Measurements from ENCODE around the gene SPACA9. TPM values are rescaled to one million over a fixed set of nuclear protein-coding genes. Genes with fewer than 3 reads are reported as not detected.

The SPACA9 gene
- total and polyA plus RNA-seq, 4 donors, result 10.5 to 25.1 (median 16.2) TPM

GRCh38 chr9:132834343-132834742, 44.4 kb upstream of the SPACA9 start:
- WGBS, 2 donors, result 86 to 90% methylated on average over 7 of the region's 7 CpGs
- Histone ChIP-seq H3K4me3 (no peak overlapping the region), H3K36me3 (ENCODE audit: control insufficient read depth in 4 of 4, insufficient read depth in 4 of 4, low read length in 4 of 4) (no peaks in the 10 kb centered on the region), H3K27ac (ENCODE audit: low read depth in 1 of 2, low read length in 1 of 2) (no peak overlapping the region), H3K4me1 (ENCODE audit: control insufficient read depth in 5 of 5, insufficient read depth in 5 of 5, low read length in 5 of 5) (peaks cover 0 to 13% (median 0%) of the 10 kb centered on the region in 5 donors), H3K27me3 (ENCODE audit: control insufficient read depth in 3 of 3, insufficient read depth in 3 of 3, low read length in 2 of 3) (no peaks in the 10 kb centered on the region), H3K9ac (ENCODE audit: insufficient read depth in 1 of 2, low read length in 2 of 2) (no peak overlapping the region), H3K9me3 (ENCODE audit: control insufficient read depth in 4 of 4, insufficient read depth in 3 of 4, low read length in 3 of 4) (no peaks in the 10 kb centered on the region)
- DNase-seq, result no peak
- ATAC-seq (ENCODE audit: insufficient read depth, low FRiP score), result no peak
- TF ChIP-seq CTCF (IDR thresholded peaks at IDR 0.05; ENCODE audit: control extremely low read depth, extremely low read depth), result no peak

DNA sequence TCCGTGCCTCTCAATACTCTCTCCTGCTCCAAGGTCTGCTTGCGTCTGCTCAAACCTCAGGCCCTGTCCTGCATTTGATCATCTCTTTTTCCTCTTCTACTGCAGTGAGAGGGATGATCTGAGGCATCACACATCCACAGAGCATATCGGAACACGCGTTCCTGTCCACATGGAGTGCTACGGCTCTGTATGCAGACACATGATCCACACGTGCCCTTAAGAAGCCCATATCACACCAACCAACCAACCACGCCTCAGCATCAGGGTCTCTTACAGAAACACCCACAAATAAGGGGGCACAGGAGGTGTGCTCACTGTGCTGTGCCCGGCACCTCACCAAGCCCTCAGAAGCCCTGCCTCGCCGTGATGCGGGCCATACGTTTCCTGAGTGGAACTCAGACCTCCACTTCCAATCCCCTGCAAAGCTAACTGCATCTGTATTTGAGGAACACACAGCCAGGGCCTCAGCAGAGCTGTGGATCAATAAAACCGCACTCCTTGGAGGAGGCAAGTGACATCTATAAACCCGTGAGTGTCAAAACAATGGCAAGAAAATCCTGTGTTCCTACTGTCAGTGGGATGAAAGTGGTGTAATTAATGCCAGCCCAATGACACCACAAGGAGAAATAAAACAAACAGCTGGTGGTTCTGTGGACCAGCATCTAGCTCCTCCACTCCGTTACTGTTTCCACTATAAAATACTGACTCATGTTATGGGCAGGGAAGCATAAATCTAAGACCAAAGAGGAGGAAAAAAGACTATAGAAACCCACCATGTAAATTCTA, 41.0 kb upstream of the SPACA9 start:
- H3K36me3 ChIP-seq (ENCODE audit: control insufficient read depth in 4 of 4, insufficient read depth in 4 of 4, low read length in 4 of 4), result no peaks in the 10 kb centered on the region
- ATAC-seq (ENCODE audit: insufficient read depth, low FRiP score) (no peak), DNase-seq (no peak)
- TF ChIP-seq CTCF (IDR thresholded peaks at IDR 0.05; ENCODE audit: control extremely low read depth, extremely low read depth), result no peak
- no peak overlapping the region for H3K4me3 ChIP-seq
- H3K27ac ChIP-seq (ENCODE audit: low read depth in 1 of 2, low read length in 1 of 2), result no peak overlapping the region
- peaks cover 0 to 13% (median 0%) of the 10 kb centered on the region in 5 donors for H3K4me1 ChIP-seq (ENCODE audit: control insufficient read depth in 5 of 5, insufficient read depth in 5 of 5, low read length in 5 of 5)
- no peak overlapping the region for H3K9ac ChIP-seq (ENCODE audit: insufficient read depth in 1 of 2, low read length in 2 of 2)
- H3K27me3 ChIP-seq (ENCODE audit: control insufficient read depth in 3 of 3, insufficient read depth in 3 of 3, low read length in 2 of 3), result no peaks in the 10 kb centered on the region
- H3K9me3 ChIP-seq (ENCODE audit: control insufficient read depth in 4 of 4, insufficient read depth in 3 of 4, low read length in 3 of 4), result peaks cover 0 to 1% (median 0%) of the 10 kb centered on the region in 4 donors
- WGBS, 2 donors, result 82 to 89% methylated on average over 16 of the region's 16 CpGs

DNA sequence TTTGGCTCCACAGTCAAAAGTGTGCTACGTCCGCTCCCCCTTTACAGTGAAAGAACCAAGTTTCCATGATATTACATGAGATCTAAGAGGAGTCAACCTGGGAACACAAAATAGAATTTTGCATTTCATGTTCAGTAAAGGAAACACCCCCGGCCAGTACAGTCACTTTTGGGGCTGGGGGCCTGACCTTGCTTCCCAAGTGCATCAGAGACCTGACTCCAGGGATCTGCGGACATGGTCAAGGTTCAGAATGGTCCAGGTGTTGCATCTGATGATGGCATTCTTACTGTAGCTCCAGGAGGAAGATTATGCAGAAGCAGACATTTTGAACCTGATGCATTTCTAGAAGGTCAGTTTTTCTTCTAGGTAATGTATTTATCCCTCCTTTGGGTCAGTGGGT, 40.4 kb upstream of the SPACA9 start:
- no peak overlapping the region for H3K27ac ChIP-seq (ENCODE audit: low read depth in 1 of 2, low read length in 1 of 2)
- H3K9me3 ChIP-seq (ENCODE audit: control insufficient read depth in 4 of 4, insufficient read depth in 3 of 4, low read length in 3 of 4), result peaks cover 0 to 1% (median 0%) of the 10 kb centered on the region in 4 donors
- WGBS, 2 donors, result 90 to 92% methylated on average over 4 of the region's 4 CpGs
- no peak for ATAC-seq (ENCODE audit: insufficient read depth, low FRiP score)
- TF ChIP-seq CTCF (IDR thresholded peaks at IDR 0.05; ENCODE audit: control extremely low read depth, extremely low read depth), result no peak
- no peak overlapping the region for H3K9ac ChIP-seq (ENCODE audit: insufficient read depth in 1 of 2, low read length in 2 of 2)
- no peaks in the 10 kb centered on the region for H3K36me3 ChIP-seq (ENCODE audit: control insufficient read depth in 4 of 4, insufficient read depth in 4 of 4, low read length in 4 of 4)
- H3K27me3 ChIP-seq (ENCODE audit: control insufficient read depth in 3 of 3, insufficient read depth in 3 of 3, low read length in 2 of 3), result no peaks in the 10 kb centered on the region
- H3K4me1 ChIP-seq (ENCODE audit: control insufficient read depth in 5 of 5, insufficient read depth in 5 of 5, low read length in 5 of 5), result peaks cover 0 to 7% (median 0%) of the 10 kb centered on the region in 5 donors
- no peak for DNase-seq
- H3K4me3 ChIP-seq, result no peak overlapping the region
